ENCODE measurements around the gene LILRA6.
A peak's percentile ranks its signal among the peaks of the same experiment; 100 is the strongest.

The LILRA6 gene

GRCh38 chr19:54268936-54269335 is 26.3 kb upstream of the LILRA6 start:
- no peak for DNase-seq (ENCODE audit: low read depth)
- TF ChIP-seq CTCF (IDR thresholded peaks at IDR 0.05; ENCODE audit: control insufficient read depth, insufficient read depth, low read depth, low read length, missing control alignments) = no peak
- H3K4me3 ChIP-seq (ENCODE audit: control insufficient read depth, low read depth, low read length) = no peak overlapping the region

- no peak overlapping the region for H3K4me3 ChIP-seq (ENCODE audit: control insufficient read depth, low read depth, low read length)
- peak; percentile 4 for DNase-seq (ENCODE audit: low read depth)
- peak; percentile 71 for TF ChIP-seq CTCF (IDR thresholded peaks at IDR 0.05; ENCODE audit: control insufficient read depth, insufficient read depth, low read depth, low read length, missing control alignments)
These were observed 23.5 kb upstream of the LILRA6 start for GRCh38 chr19:54266133-54266532.

GRCh38 chr19:54262470-54262869 is 19.9 kb upstream of the LILRA6 start:
- H3K4me3 ChIP-seq (ENCODE audit: control insufficient read depth, low read depth, low read length) = no peak overlapping the region
- TF ChIP-seq CTCF (IDR thresholded peaks at IDR 0.05; ENCODE audit: control insufficient read depth, insufficient read depth, low read depth, low read length, missing control alignments) = no peak
- no peak for DNase-seq (ENCODE audit: low read depth)

GRCh38 chr19:54262066-54262465 is 19.5 kb upstream of the LILRA6 start:
- TF ChIP-seq CTCF (IDR thresholded peaks at IDR 0.05; ENCODE audit: control insufficient read depth, insufficient read depth, low read depth, low read length, missing control alignments) = no peak
- DNase-seq (ENCODE audit: low read depth) = no peak

GRCh38 chr19:54257116-54257480 is 14.5 kb upstream of the LILRA6 start, which contains the start of gene LILRB5:
Gene LILRB5 (minus strand): TSS chr19:54257273. CDS start chr19:54257193, 80 bp downstream.
- TF ChIP-seq CTCF (IDR thresholded peaks at IDR 0.05; ENCODE audit: control insufficient read depth, insufficient read depth, low read depth, low read length, missing control alignments) = no peak
- H3K4me3 ChIP-seq (ENCODE audit: control insufficient read depth, low read depth, low read length) = no peak within 1 kb of the TSS
- DNase-seq (ENCODE audit: low read depth) = no peak

More at GRCh38 chr19:54262066-54262465, 19.5 kb upstream of the LILRA6 start:
- H3K4me3 ChIP-seq (ENCODE audit: control insufficient read depth, low read depth, low read length) = no peak overlapping the region

GRCh38 chr19:54256250-54257115 is 13.9 kb upstream of the LILRA6 start:
- TF ChIP-seq CTCF (IDR thresholded peaks at IDR 0.05; ENCODE audit: control insufficient read depth, insufficient read depth, low read depth, low read length, missing control alignments) = no peak
- H3K4me3 ChIP-seq (ENCODE audit: control insufficient read depth, low read depth, low read length) = no peak overlapping the region
- no peak for DNase-seq (ENCODE audit: low read depth)

All from AG09309 (cell line).